SU-DHL-6 (cell line): ENCODE measurements around the gene ZFYVE19.

ENCODE experiments used
- H2AFZ ChIP-seq: fragments of 200-600 bp; sonication (generic); 2 replicates; pipeline ENCODE4 v1.6.1; 2014; ENCODE audit warnings: low read depth, mild to moderate bottlenecking, moderate library complexity, mixed read lengths, antibody characterized with exemption, low read length; ENCODE audit not compliant: severe bottlenecking
- H3F3A ChIP-seq: fragments of 200-600 bp; shearing (Covaris generic); 2 replicates; pipeline ENCODE4 v1.6.0; 2016; ENCODE audit warnings: antibody characterized with exemption, mild to moderate bottlenecking; ENCODE audit not compliant: insufficient read depth
- H3K27ac ChIP-seq: fragments of 200-600 bp; sonication (generic); 2 replicates; pipeline ENCODE4 v1.5.1; 2016; ENCODE audit warnings: low read depth, mild to moderate bottlenecking, low read length, moderate library complexity, mixed read lengths
- H3K27me3 ChIP-seq: fragments of 200-600 bp; sonication (generic), shearing (Covaris generic); 2 replicates; pipeline ENCODE4 v1.6.0; 2014; ENCODE audit warnings: mild to moderate bottlenecking, low read length
- H3K36me3 ChIP-seq: fragments of 200-600 bp; sonication (generic); 2 replicates; pipeline ENCODE4 v1.6.1; 2014; ENCODE audit warnings: mild to moderate bottlenecking, low read length, mixed read lengths
- H3K4me2 ChIP-seq: fragments of 300-600, 200-600 bp; shearing (Covaris generic), sonication (generic); 2 replicates; pipeline ENCODE4 v1.6.0; 2014; ENCODE audit warnings: low read length, low read depth, mild to moderate bottlenecking; ENCODE audit not compliant: poor library complexity, severe bottlenecking
- H3K4me3 ChIP-seq: fragments of 200-600 bp; sonication (generic); 2 replicates; pipeline ENCODE4 v1.5.1; 2014; ENCODE audit warnings: antibody characterized with exemption, low read length, mild to moderate bottlenecking, mixed read lengths; ENCODE audit not compliant: insufficient read depth, poor library complexity, severe bottlenecking
- H3K79me2 ChIP-seq: fragments of 200-600 bp; sonication (generic); 2 replicates; pipeline ENCODE4 v1.6.1; 2014; ENCODE audit warnings: mild to moderate bottlenecking, low read length, moderate library complexity; ENCODE audit not compliant: insufficient read depth
- H3K9ac ChIP-seq: fragments of 200-600 bp; sonication (generic); 2 replicates; pipeline ENCODE4 v1.7.0; 2014; ENCODE audit warnings: mild to moderate bottlenecking, low read length
- H3K9me2 ChIP-seq: fragments of 200-600 bp; sonication (generic); replicated peaks from 2 replicates; pipeline ENCODE4 v1.6.1; 2014; ENCODE audit warnings: low read length; ENCODE audit not compliant: insufficient read depth
- H3K9me3 ChIP-seq: fragments of 200-600 bp; sonication (generic); 2 replicates; pipeline ENCODE4 v1.6.1; 2014; ENCODE audit warnings: low read length, mixed read lengths; ENCODE audit not compliant: insufficient read depth
- H4K20me1 ChIP-seq: fragments of 200-600 bp; sonication (generic); 2 replicates; pipeline ENCODE4 v1.6.1; 2014; ENCODE audit warnings: low read depth, mild to moderate bottlenecking, antibody characterized with exemption, low read length, moderate library complexity, mixed read lengths
- CTCF ChIP-seq: fragments of 200-600 bp; sonication (generic); IDR thresholded peaks from one replicate; pipeline ENCODE4 v1.5.1; 2017; ENCODE audit warnings: antibody characterized with exemption, mild to moderate bottlenecking, low read length, moderate library complexity; ENCODE audit not compliant: insufficient read depth, poor library complexity, severe bottlenecking
- EZH2phosphoT487 ChIP-seq: fragments of 200-600 bp; sonication (generic), shearing (Covaris generic); conservative IDR thresholded peaks from 2 replicates; pipeline ENCODE4 v1.6.1; 2018; ENCODE audit warnings: mild to moderate bottlenecking, antibody characterized with exemption, low read length, moderate library complexity, mixed read lengths

ZFYVE19 gene

GRCh38 chr15:40790718-40791117 is 16.2 kb upstream of the ZFYVE19 start:
- no peak overlapping the region for H3K4me3 ChIP-seq
- no peaks in the 10 kb centered on the region for H3K9me3 ChIP-seq
- H3K4me2 ChIP-seq, result no peak overlapping the region
- no peak overlapping the region for H3K9ac ChIP-seq
- no peak overlapping the region for H2AFZ ChIP-seq
- no peak overlapping the region for H3K27ac ChIP-seq
- H3K9me2 ChIP-seq, result no peaks in the 10 kb centered on the region
- no peaks in the 10 kb centered on the region for H3K27me3 ChIP-seq
- no peaks in the 10 kb centered on the region for H3F3A ChIP-seq
- no peak for TF ChIP-seq CTCF
- no peak for TF ChIP-seq EZH2phosphoT487
- no peaks in the 10 kb centered on the region for H3K36me3 ChIP-seq
- H3K79me2 ChIP-seq, result peaks cover 44% of the 10 kb centered on the region
- H4K20me1 ChIP-seq, result no peaks in the 10 kb centered on the region

DNA sequence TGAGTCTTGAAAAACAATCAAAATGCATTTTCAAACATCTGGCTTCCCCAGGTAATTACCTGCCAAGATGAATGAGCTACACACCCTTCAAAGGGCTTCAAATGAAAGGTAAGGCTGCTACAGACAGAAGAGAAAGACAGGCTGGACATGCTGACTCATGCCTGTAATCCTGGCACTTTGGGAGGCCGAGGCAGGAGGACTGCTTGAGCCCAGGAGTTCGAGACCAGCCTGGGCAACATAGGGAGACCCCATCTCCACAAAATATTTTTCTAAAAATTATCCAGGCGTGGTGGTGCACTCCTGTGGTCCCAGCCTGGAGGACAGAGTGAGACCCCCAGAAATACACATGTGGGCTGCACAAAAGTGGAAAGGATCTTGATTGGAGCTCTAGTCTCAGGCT is 14.5 kb upstream of the ZFYVE19 start:
- Histone ChIP-seq H3K27me3 (no peaks in the 10 kb centered on the region), H3K4me3 (no peak overlapping the region), H3K27ac (no peak overlapping the region), H2AFZ (no peak overlapping the region), H3K9me3 (no peaks in the 10 kb centered on the region), H3K9ac (no peak overlapping the region), H3K79me2 (peaks cover 59% of the 10 kb centered on the region), H3K36me3 (no peaks in the 10 kb centered on the region), H3K4me2 (no peak overlapping the region), H4K20me1 (no peaks in the 10 kb centered on the region), H3K9me2 (no peaks in the 10 kb centered on the region), H3F3A (no peaks in the 10 kb centered on the region)
- TF ChIP-seq CTCF (no peak), EZH2phosphoT487 (no peak)

- Histone ChIP-seq H3K36me3 (no peaks in the 10 kb centered on the region), H3K9me3 (no peaks in the 10 kb centered on the region), H2AFZ (no peak overlapping the region), H3K27me3 (no peaks in the 10 kb centered on the region), H3K27ac (no peak overlapping the region), H3K9ac (no peak overlapping the region), H3K79me2 (peaks cover 68% of the 10 kb centered on the region), H3K4me2 (no peak overlapping the region), H4K20me1 (no peaks in the 10 kb centered on the region), H3K9me2 (no peaks in the 10 kb centered on the region), H3K4me3 (no peak overlapping the region), H3F3A (no peaks in the 10 kb centered on the region)
- TF ChIP-seq CTCF (no peak), EZH2phosphoT487 (no peak)
Measured at GRCh38 chr15:40793216-40793989, 13.5 kb upstream of the ZFYVE19 start.
